WTC11 (cell line): ENCODE measurements around the gene WAC.

Source experiments
- CTCF ChIP-seq: fragments of 200-600 bp; IDR thresholded peaks from 2 replicates; pipeline ENCODE4 v1.8.0; 2022; ENCODE audit warnings: antibody characterized with exemption
- MLX ChIP-seq: sonication (generic); formaldehyde crosslinking; IDR thresholded peaks from 2 replicates; pipeline ENCODE4 v1.8.1; 2023; ENCODE audit warnings: mild to moderate bottlenecking, missing genetic modification reagents, moderate library complexity
- SP1 ChIP-seq: sonication (generic); formaldehyde crosslinking; conservative IDR thresholded peaks from 2 replicates; pipeline ENCODE4 v1.8.1; 2022; ENCODE audit warnings: missing genetic modification reagents
- ZNF512 ChIP-seq: sonication (generic); formaldehyde crosslinking; IDR thresholded peaks from 2 replicates; pipeline ENCODE4 v1.8.1; 2022; ENCODE audit warnings: missing genetic modification reagents, borderline replicate concordance

- no peak for TF ChIP-seq CTCF
- TF ChIP-seq ZNF512 (CRISPR knock-in tag) = no peak
- no peak for TF ChIP-seq MLX (CRISPR knock-in tag)
- no peak for TF ChIP-seq SP1 (CRISPR knock-in tag)
These were observed 86.5 kb downstream of the WAC start for GRCh38 chr10:28619455-28619854.
